ENCODE results near the gene CCNL2. TPM values are rescaled to one million over a fixed set of nuclear protein-coding genes. Genes with fewer than 3 reads are reported as not detected.

CCNL2 gene
- total and polyA plus RNA-seq, 2 of the 13 experiments (the other 11 are each of a cell fraction or from before 2014, with no cell fraction given), result 105 to 340 TPM

DNA sequence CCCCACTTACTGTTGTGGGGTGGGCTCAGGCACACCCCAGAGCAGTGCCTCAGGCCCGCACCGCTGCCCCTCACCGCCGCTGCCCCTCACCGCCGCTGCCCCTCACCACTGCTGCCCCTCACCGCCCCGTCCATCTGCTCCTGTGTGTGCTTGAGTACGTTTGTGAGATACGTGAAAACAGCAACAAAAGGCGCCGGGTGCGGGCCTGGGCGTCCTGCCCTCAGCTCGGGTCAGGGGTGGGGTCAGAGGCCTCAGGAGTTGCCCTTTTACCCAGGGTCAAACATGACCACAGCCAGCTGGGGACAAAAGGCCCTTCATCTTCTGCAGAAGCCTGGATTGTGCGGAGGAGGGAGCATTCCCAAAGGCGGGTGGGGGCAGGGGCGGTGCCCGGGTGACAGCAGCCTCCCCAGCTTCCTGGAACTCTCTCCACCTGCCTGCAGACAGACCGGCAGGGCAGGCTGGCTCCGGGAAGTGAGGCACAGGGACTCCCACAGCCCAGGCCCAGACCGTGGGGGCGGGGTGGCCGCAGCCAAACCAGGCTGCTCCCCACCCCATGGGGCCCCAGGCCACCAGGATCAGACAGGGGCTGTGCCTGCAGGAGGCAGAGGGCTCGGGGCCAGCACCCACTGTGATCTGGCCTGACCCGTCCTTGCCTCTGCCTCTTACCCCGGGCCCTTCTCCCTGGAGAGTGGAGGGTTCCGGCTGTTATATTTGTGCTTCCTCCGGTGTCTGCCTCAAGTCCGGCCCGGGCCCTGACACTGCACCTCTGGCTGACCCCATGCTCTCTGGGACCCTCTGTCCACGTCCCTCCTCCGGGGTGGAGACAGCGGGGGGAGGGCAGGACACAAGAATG, 34.0 kb upstream of the CCNL2 start (continued):
- TF ChIP-seq, protein P1, sequence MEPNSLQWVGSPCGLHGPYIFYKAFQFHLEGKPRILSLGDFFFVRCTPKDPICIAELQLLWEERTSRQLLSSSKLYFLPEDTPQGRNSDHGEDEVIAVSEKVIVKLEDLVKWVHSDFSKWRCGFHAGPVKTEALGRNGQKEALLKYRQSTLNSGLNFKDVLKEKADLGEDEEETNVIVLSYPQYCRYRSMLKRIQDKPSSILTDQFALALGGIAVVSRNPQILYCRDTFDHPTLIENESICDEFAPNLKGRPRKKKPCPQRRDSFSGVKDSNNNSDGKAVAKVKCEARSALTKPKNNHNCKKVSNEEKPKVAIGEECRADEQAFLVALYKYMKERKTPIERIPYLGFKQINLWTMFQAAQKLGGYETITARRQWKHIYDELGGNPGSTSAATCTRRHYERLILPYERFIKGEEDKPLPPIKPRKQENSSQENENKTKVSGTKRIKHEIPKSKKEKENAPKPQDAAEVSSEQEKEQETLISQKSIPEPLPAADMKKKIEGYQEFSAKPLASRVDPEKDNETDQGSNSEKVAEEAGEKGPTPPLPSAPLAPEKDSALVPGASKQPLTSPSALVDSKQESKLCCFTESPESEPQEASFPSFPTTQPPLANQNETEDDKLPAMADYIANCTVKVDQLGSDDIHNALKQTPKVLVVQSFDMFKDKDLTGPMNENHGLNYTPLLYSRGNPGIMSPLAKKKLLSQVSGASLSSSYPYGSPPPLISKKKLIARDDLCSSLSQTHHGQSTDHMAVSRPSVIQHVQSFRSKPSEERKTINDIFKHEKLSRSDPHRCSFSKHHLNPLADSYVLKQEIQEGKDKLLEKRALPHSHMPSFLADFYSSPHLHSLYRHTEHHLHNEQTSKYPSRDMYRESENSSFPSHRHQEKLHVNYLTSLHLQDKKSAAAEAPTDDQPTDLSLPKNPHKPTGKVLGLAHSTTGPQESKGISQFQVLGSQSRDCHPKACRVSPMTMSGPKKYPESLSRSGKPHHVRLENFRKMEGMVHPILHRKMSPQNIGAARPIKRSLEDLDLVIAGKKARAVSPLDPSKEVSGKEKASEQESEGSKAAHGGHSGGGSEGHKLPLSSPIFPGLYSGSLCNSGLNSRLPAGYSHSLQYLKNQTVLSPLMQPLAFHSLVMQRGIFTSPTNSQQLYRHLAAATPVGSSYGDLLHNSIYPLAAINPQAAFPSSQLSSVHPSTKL (CRISPR knock-in tag; IDR thresholded peaks at IDR 0.05), result peak; percentile 85
- TF ChIP-seq, protein P2, sequence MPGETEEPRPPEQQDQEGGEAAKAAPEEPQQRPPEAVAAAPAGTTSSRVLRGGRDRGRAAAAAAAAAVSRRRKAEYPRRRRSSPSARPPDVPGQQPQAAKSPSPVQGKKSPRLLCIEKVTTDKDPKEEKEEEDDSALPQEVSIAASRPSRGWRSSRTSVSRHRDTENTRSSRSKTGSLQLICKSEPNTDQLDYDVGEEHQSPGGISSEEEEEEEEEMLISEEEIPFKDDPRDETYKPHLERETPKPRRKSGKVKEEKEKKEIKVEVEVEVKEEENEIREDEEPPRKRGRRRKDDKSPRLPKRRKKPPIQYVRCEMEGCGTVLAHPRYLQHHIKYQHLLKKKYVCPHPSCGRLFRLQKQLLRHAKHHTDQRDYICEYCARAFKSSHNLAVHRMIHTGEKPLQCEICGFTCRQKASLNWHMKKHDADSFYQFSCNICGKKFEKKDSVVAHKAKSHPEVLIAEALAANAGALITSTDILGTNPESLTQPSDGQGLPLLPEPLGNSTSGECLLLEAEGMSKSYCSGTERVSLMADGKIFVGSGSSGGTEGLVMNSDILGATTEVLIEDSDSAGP (CRISPR knock-in tag; IDR thresholded peaks at IDR 0.05; ENCODE audit: borderline replicate concordance), result peak; percentile 91
- TF ChIP-seq NPAS2 (CRISPR knock-in tag; IDR thresholded peaks at IDR 0.05; ENCODE audit: borderline replicate concordance) (no peak), ZNF746 (CRISPR knock-in tag; IDR thresholded peaks at IDR 0.05) (peak; percentile 99), ZNF766 (CRISPR knock-in tag; IDR thresholded peaks at IDR 0.05; ENCODE audit: borderline replicate concordance) (no peak), ZNF709 (CRISPR knock-in tag; IDR thresholded peaks at IDR 0.05) (peak; percentile 50; the same call in 1 of the 2 replicates), JARID2 (CRISPR knock-in tag; IDR thresholded peaks at IDR 0.05; ENCODE audit: insufficient replicate concordance) (no peak), SMC3 (IDR thresholded peaks at IDR 0.05; ENCODE audit: low read length) (peak; percentile 19; the same call in 1 of the 2 replicates), ZNF205 (CRISPR knock-in tag; IDR thresholded peaks at IDR 0.05) (peak; percentile 74; the same call in 1 of the 2 replicates), SNRNP70 (IDR thresholded peaks at IDR 0.05; ENCODE audit: low read depth, low read length) (no peak), ZFY (CRISPR knock-in tag; IDR thresholded peaks at IDR 0.05) (peak; percentile 84), ZSCAN30 (CRISPR knock-in tag; IDR thresholded peaks at IDR 0.05) (peak; percentile 75; the same call in 1 of the 2 replicates), MTA1 (CRISPR knock-in tag; IDR thresholded peaks at IDR 0.05; ENCODE audit: borderline replicate concordance) (peak; percentile 39; the same call in 1 of the 2 replicates), ISX (CRISPR knock-in tag; conservative IDR thresholded peaks at IDR 0.05) (no peak), ZC3H4 (CRISPR knock-in tag; IDR thresholded peaks at IDR 0.05; ENCODE audit: borderline replicate concordance) (peak; percentile 73), DRAP1 (CRISPR knock-in tag; IDR thresholded peaks at IDR 0.05) (peak; percentile 64), DMTF1 (CRISPR knock-in tag; IDR thresholded peaks at IDR 0.05) (no peak), ZZZ3 (CRISPR knock-in tag; IDR thresholded peaks at IDR 0.05; ENCODE audit: borderline replicate concordance) (0 out of 2 replicates have a peak, but pooled peaks have one; percentile 43), XBP1 (CRISPR knock-in tag; IDR thresholded peaks at IDR 0.05) (no peak)
- TF ChIP-seq, protein P3, sequence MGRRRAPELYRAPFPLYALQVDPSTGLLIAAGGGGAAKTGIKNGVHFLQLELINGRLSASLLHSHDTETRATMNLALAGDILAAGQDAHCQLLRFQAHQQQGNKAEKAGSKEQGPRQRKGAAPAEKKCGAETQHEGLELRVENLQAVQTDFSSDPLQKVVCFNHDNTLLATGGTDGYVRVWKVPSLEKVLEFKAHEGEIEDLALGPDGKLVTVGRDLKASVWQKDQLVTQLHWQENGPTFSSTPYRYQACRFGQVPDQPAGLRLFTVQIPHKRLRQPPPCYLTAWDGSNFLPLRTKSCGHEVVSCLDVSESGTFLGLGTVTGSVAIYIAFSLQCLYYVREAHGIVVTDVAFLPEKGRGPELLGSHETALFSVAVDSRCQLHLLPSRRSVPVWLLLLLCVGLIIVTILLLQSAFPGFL (CRISPR knock-in tag; IDR thresholded peaks at IDR 0.05), result no peak
